ENCODE measurements around the gene DMXL1. TPM values are rescaled to one million over a fixed set of nuclear protein-coding genes. Genes with fewer than 3 reads are reported as not detected.

The DMXL1 gene
- total RNA-seq, 1 experiment from 2014 or later, result 29.2 TPM

GRCh38 chr5:119190470-119191095 is 119.7 kb downstream of the DMXL1 start:
- ChIA-PET CTCF (no interaction called here), POLR2A (no interaction called here)
- in situ Hi-C loops (cut with HindIII; ENCODE audit: low pct_unique_long_range_greater_than_20kb, low sequenced_read_pairs), result no loop called here
- BruUV-seq (replicated peaks), result no TSS peak
- DNase-seq (ENCODE audit: low read depth, low spot score) (no peak), ATAC-seq (no peak)
- H3K9me3 ChIP-seq (ENCODE audit: control insufficient read depth, insufficient read depth, low read depth, low read length), result no peaks in the 10 kb centered on the region
- H3K36me3 ChIP-seq (ENCODE audit: control insufficient read depth, insufficient read depth, low read length), result no peaks in the 10 kb centered on the region
- TF ChIP-seq POLR2AphosphoS5 (IDR thresholded peaks at IDR 0.05; ENCODE audit: low read depth, low read length) (no peak), REST (IDR thresholded peaks at IDR 0.05; ENCODE audit: insufficient read depth in 1 of 2, low read depth in 2 of 2, low read length in 1 of 2) (no peak), SIN3A (IDR thresholded peaks at IDR 0.05; ENCODE audit: borderline replicate concordance, insufficient read depth, low read depth, low read length) (no peak), TCF7L2 (IDR thresholded peaks at IDR 0.05; ENCODE audit: low read depth, low read length) (no peak)
- TF ChIP-seq, protein P1, sequence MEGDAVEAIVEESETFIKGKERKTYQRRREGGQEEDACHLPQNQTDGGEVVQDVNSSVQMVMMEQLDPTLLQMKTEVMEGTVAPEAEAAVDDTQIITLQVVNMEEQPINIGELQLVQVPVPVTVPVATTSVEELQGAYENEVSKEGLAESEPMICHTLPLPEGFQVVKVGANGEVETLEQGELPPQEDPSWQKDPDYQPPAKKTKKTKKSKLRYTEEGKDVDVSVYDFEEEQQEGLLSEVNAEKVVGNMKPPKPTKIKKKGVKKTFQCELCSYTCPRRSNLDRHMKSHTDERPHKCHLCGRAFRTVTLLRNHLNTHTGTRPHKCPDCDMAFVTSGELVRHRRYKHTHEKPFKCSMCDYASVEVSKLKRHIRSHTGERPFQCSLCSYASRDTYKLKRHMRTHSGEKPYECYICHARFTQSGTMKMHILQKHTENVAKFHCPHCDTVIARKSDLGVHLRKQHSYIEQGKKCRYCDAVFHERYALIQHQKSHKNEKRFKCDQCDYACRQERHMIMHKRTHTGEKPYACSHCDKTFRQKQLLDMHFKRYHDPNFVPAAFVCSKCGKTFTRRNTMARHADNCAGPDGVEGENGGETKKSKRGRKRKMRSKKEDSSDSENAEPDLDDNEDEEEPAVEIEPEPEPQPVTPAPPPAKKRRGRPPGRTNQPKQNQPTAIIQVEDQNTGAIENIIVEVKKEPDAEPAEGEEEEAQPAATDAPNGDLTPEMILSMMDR (IDR thresholded peaks at IDR 0.05), result no peak
- intact Hi-C loops (cut with micrococcal nuclease; ENCODE audit: unreplicated experiment), result no loop called here
- H3K4me1 ChIP-seq (ENCODE audit: control insufficient read depth, insufficient read depth, low read length), result no peaks in the 10 kb centered on the region
- no peaks in the 10 kb centered on the region for H3K27me3 ChIP-seq (ENCODE audit: control insufficient read depth, insufficient read depth, low read length)
- H3K4me3 ChIP-seq (ENCODE audit: low read depth in 2 of 2, low read length in 2 of 2), result no peak overlapping the region
- no peak overlapping the region for H3K27ac ChIP-seq (ENCODE audit: low read length)

- H3K9me3 ChIP-seq (ENCODE audit: control insufficient read depth, insufficient read depth, low read depth, low read length), result no peaks in the 10 kb centered on the region
- intact Hi-C loops (cut with micrococcal nuclease; ENCODE audit: unreplicated experiment), result no loop called here
- ChIA-PET CTCF (no interaction called here), POLR2A (no interaction called here)
- DNase-seq (ENCODE audit: low read depth, low spot score) (no peak), ATAC-seq (no peak)
- in situ Hi-C loops (cut with HindIII; ENCODE audit: low pct_unique_long_range_greater_than_20kb, low sequenced_read_pairs), result no loop called here
- H3K27me3 ChIP-seq (ENCODE audit: control insufficient read depth, insufficient read depth, low read length), result no peaks in the 10 kb centered on the region
- H3K4me1 ChIP-seq (ENCODE audit: control insufficient read depth, insufficient read depth, low read length), result no peaks in the 10 kb centered on the region
- H3K27ac ChIP-seq (ENCODE audit: low read length), result no peak overlapping the region
- H3K4me3 ChIP-seq (ENCODE audit: low read depth in 2 of 2, low read length in 2 of 2), result no peak overlapping the region
- no peaks in the 10 kb centered on the region for H3K36me3 ChIP-seq (ENCODE audit: control insufficient read depth, insufficient read depth, low read length)
- TF ChIP-seq REST (IDR thresholded peaks at IDR 0.05; ENCODE audit: insufficient read depth in 1 of 2, low read depth in 2 of 2, low read length in 1 of 2) (no peak), TCF7L2 (IDR thresholded peaks at IDR 0.05; ENCODE audit: low read depth, low read length) (no peak), SIN3A (IDR thresholded peaks at IDR 0.05; ENCODE audit: borderline replicate concordance, insufficient read depth, low read depth, low read length) (no peak), POLR2AphosphoS5 (IDR thresholded peaks at IDR 0.05; ENCODE audit: low read depth, low read length) (no peak)
- TF ChIP-seq, protein P1 (IDR thresholded peaks at IDR 0.05), result no peak
- no TSS peak for BruUV-seq (replicated peaks)
These were observed 121.1 kb downstream of the DMXL1 start for GRCh38 chr5:119191944-119192343.

Data from Panc1 (cell line).